ENCODE results near the gene CHRNG. TPM values are rescaled to one million over a fixed set of nuclear protein-coding genes. Genes with fewer than 3 reads are reported as not detected.

Gene CHRNG
- total RNA-seq, 1 donor from 2014 or later = not detected

- Histone ChIP-seq H3K36me3 (ENCODE audit: control insufficient read depth, insufficient read depth, low read length) (peaks cover 6% of the 10 kb centered on the region), H3K4me3 (ENCODE audit: low read depth, low read length) (no peak overlapping the region), H3K27me3 (ENCODE audit: control insufficient read depth, insufficient read depth, low read length) (no peaks in the 10 kb centered on the region)
- no peak for DNase-seq (ENCODE audit: low read depth)
- no peak for FAIRE-seq
- TF ChIP-seq CTCF (IDR thresholded peaks at IDR 0.05; ENCODE audit: insufficient read depth, low read length, severe bottlenecking) = no peak
These were observed 5.2 kb downstream of the CHRNG start for GRCh38 chr2:232544674-232545073.

- Histone ChIP-seq H3K4me3 (ENCODE audit: low read depth, low read length) (no peak overlapping the region), H3K36me3 (ENCODE audit: control insufficient read depth, insufficient read depth, low read length) (peaks cover 6% of the 10 kb centered on the region), H3K27me3 (ENCODE audit: control insufficient read depth, insufficient read depth, low read length) (no peaks in the 10 kb centered on the region)
- TF ChIP-seq CTCF (IDR thresholded peaks at IDR 0.05; ENCODE audit: insufficient read depth, low read length, severe bottlenecking) = no peak
- DNase-seq (ENCODE audit: low read depth) (no peak), FAIRE-seq (no peak)
These were observed 6.3 kb downstream of the CHRNG start for GRCh38 chr2:232545511-232546375.

DNA sequence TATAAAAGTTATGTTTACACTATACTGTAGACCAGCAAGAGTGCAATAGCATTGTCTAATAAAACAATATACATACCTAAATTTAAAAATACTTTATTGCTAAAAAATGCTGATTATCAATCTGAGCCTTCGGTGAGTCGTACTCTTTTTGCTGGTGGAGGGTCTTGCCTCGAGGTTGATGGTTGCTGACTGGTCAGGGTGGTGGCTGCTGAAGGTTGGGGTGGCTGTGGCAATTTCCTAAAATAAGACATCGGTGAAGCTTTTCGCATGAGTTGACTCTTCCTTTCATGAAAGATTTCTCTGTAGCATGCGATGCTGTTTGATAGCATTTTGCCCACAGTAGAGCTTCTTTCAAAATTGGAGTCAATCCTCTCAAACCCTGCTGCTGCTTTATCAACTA is 8.5 kb downstream of the CHRNG start:
- no peak for TF ChIP-seq CTCF (IDR thresholded peaks at IDR 0.05; ENCODE audit: insufficient read depth, low read length, severe bottlenecking)
- H3K4me3 ChIP-seq (ENCODE audit: low read depth, low read length) = no peak overlapping the region
- FAIRE-seq (no peak), DNase-seq (ENCODE audit: low read depth) (no peak)
- no peaks in the 10 kb centered on the region for H3K27me3 ChIP-seq (ENCODE audit: control insufficient read depth, insufficient read depth, low read length)
- peaks cover 7% of the 10 kb centered on the region for H3K36me3 ChIP-seq (ENCODE audit: control insufficient read depth, insufficient read depth, low read length)

DNA sequence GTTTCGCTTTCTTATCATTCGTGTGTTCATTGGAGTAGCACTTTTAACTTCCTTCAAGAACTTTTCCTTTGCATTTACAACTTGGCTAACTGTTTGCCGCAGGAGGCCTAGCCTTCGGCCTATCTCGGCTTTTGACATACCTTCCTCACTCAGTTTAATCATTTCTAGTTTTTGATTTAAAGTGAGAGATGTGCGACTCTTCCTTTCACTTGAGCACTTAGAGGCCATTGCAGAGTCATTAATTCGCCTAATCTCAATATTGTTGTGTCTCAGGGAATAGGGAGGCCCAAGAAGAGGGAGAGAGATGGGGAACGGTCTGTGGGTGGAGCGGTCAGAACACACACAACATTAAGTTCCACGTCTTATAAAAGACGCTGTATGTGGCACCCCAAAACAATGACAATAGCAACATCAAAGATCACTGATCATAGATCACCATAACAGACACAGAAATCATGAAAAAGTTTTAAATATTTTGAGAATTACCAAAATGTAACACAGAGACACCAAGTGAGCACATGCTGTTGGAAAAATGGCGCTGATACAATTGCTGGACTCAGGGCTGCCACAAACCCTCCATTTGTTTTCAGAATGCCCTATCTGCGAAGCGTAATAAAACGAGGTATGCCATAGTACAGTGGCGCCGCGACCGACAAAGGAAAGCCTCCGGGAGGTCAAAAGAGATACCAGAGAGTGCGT is 10.3 kb downstream of the CHRNG start:
- DNase-seq (ENCODE audit: low read depth) (no peak), FAIRE-seq (no peak)
- peak overlapping the region; percentile 84 for H3K4me3 ChIP-seq (ENCODE audit: low read depth, low read length)
- H3K36me3 ChIP-seq (ENCODE audit: control insufficient read depth, insufficient read depth, low read length) = peaks cover 7% of the 10 kb centered on the region
- no peaks in the 10 kb centered on the region for H3K27me3 ChIP-seq (ENCODE audit: control insufficient read depth, insufficient read depth, low read length)
- no peak for TF ChIP-seq CTCF (IDR thresholded peaks at IDR 0.05; ENCODE audit: insufficient read depth, low read length, severe bottlenecking)

GRCh38 chr2:232550354-232551249 is 11.1 kb downstream of the CHRNG start, which contains the start of the genes EIF4E2 and TIGD1:
EIF4E2 (plus strand) TSS chr2:232550689; CDS start chr2:232550725, 36 bp downstream.
TIGD1 (minus strand) TSS chr2:232550557; CDS start chr2:232549882, 675 bp downstream.
- FAIRE-seq = no peak
- Histone ChIP-seq H3K4me3 (ENCODE audit: low read depth, low read length) (peak within 1 kb of the TSS; percentile 84), H3K27me3 (ENCODE audit: control insufficient read depth, insufficient read depth, low read length) (no peaks in the 10 kb centered on the region), H3K36me3 (ENCODE audit: control insufficient read depth, insufficient read depth, low read length) (peaks cover 8% of the 10 kb centered on the region)
- DNase-seq (ENCODE audit: low read depth) = peak; percentile 74
- TF ChIP-seq CTCF (IDR thresholded peaks at IDR 0.05; ENCODE audit: insufficient read depth, low read length, severe bottlenecking) = peak; percentile 45

Data from bronchial epithelial cell (primary cell).